Vagina (tissue), 2 donors: ENCODE measurements around the gene EPX.

Experiments
- POLR2A ChIP-seq, 2 donors: fragments of 450-650 bp; IDR thresholded peaks; one replicate each; pipeline ENCODE4 v1.6.1; 2017; ENCODE audit warnings: antibody characterized with exemption in 2 of 2, mild to moderate bottlenecking in 2 of 2, moderate library complexity in 2 of 2
- POLR2AphosphoS5 ChIP-seq, 2 donors: sonication (generic); formaldehyde crosslinking; IDR thresholded peaks; one replicate each; pipeline ENCODE4 v1.9.0; 2017; ENCODE audit warnings: antibody characterized with exemption in 2 of 2, mild to moderate bottlenecking in 2 of 2, low read depth in 1 of 2; ENCODE audit not compliant: insufficient read depth in 1 of 2
- TF ChIP-seq, protein P1 (sequence below), 3 experiments: fragments of 450-650 bp in 2 of 3; fragments of 200-600 bp in 1 of 3; sonication (generic) in 1 of 3; IDR thresholded peaks; one replicate each; pipeline ENCODE4 v1.5.1; 2017 to 2019; ENCODE audit warnings: antibody characterized with exemption in 3 of 3, mild to moderate bottlenecking in 2 of 3, moderate library complexity in 2 of 3

DNA sequence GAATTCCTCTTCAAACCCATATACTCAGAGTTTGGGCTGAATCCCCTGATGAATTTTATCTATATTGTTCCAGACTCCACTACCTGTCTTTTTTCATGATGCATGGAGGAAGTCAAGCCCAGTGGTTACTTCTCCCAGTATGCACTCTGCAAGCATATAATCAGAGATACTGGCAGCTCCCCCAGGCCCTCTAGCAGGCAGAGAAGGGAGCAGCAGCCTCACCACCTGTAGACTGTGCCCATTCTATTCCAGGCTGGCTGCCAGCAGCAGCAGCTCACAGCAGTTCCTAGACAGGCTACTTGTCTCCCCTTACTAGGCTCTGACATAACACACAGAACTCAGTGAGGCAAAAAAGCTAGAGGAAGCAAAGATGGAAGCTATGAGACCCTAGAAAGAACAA, 23.2 kb downstream of the EPX start:
- TF ChIP-seq, protein P1, sequence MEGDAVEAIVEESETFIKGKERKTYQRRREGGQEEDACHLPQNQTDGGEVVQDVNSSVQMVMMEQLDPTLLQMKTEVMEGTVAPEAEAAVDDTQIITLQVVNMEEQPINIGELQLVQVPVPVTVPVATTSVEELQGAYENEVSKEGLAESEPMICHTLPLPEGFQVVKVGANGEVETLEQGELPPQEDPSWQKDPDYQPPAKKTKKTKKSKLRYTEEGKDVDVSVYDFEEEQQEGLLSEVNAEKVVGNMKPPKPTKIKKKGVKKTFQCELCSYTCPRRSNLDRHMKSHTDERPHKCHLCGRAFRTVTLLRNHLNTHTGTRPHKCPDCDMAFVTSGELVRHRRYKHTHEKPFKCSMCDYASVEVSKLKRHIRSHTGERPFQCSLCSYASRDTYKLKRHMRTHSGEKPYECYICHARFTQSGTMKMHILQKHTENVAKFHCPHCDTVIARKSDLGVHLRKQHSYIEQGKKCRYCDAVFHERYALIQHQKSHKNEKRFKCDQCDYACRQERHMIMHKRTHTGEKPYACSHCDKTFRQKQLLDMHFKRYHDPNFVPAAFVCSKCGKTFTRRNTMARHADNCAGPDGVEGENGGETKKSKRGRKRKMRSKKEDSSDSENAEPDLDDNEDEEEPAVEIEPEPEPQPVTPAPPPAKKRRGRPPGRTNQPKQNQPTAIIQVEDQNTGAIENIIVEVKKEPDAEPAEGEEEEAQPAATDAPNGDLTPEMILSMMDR (IDR thresholded peaks at IDR 0.05): no peak
- TF ChIP-seq POLR2AphosphoS5 (IDR thresholded peaks at IDR 0.05; ENCODE audit: insufficient read depth in 1 of 2, low read depth in 1 of 2) (no peak), POLR2A (IDR thresholded peaks at IDR 0.05) (no peak)
